Measurements from ENCODE around the gene MTCH2.

MTCH2 gene

DNA sequence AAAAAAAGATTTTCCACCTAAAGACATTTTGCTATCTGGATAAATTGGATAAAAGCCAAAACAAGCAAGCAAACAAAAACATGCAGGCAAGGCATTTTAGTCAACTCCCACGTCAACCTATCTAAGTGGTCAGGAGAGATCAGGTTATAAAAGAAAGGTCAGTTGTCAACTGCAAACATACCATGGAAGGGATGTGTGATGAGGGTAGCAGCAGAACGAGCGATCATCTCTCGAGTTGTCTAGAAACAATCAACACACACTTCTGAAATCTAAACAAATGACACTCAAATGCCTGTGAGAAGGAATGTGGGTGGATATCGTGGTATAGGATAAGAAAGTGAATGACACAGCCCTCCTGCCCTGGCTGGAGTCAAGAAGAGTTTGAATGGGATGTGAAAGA lies 10.9 kb downstream of the MTCH2 start:
- Histone ChIP-seq H3K9me2 (replicated peaks; ENCODE audit: low read depth, low read length) (no peaks in the 10 kb centered on the region), H3F3A (ENCODE audit: low read depth) (no peaks in the 10 kb centered on the region), H3K27me3 (ENCODE audit: insufficient read depth, low read length, poor library complexity, severe bottlenecking) (no peaks in the 10 kb centered on the region), H4K20me1 (ENCODE audit: insufficient read depth, low read length, poor library complexity, severe bottlenecking) (no peaks in the 10 kb centered on the region), H3K4me3 (ENCODE audit: low read length, poor library complexity, severe bottlenecking) (no peak overlapping the region), H3K4me2 (ENCODE audit: low read depth, low read length, poor library complexity, severe bottlenecking) (no peak overlapping the region), H3K9ac (ENCODE audit: low read depth, low read length, poor library complexity, severe bottlenecking) (no peak overlapping the region), H3K79me2 (ENCODE audit: insufficient read depth, low read length) (no peaks in the 10 kb centered on the region), H3K4me1 (ENCODE audit: insufficient read depth, low read length, poor library complexity, severe bottlenecking) (no peaks in the 10 kb centered on the region), H3K36me3 (ENCODE audit: insufficient read depth, low read length) (peaks cover 70% of the 10 kb centered on the region; the same call in 1 of the 2 replicates), H2AFZ (ENCODE audit: low read length) (no peak overlapping the region), H3K9me3 (ENCODE audit: insufficient read depth, low read depth, low read length) (no peaks in the 10 kb centered on the region)
- TF ChIP-seq EZH2phosphoT487 (IDR thresholded peaks at IDR 0.05; ENCODE audit: borderline replicate concordance) (no peak), CTCF (conservative IDR thresholded peaks at IDR 0.05; ENCODE audit: low read length) (no peak)

GRCh38 chr11:47628026-47628425 lies 14.3 kb downstream of the MTCH2 start:
- Histone ChIP-seq H3K9me2 (replicated peaks; ENCODE audit: low read depth, low read length) (no peaks in the 10 kb centered on the region), H3F3A (ENCODE audit: low read depth) (no peaks in the 10 kb centered on the region), H3K36me3 (ENCODE audit: insufficient read depth, low read length) (peaks cover 72% of the 10 kb centered on the region; the same call in 1 of the 2 replicates), H3K4me1 (ENCODE audit: insufficient read depth, low read length, poor library complexity, severe bottlenecking) (no peaks in the 10 kb centered on the region), H4K20me1 (ENCODE audit: insufficient read depth, low read length, poor library complexity, severe bottlenecking) (no peaks in the 10 kb centered on the region), H3K9me3 (ENCODE audit: insufficient read depth, low read depth, low read length) (no peaks in the 10 kb centered on the region), H3K4me2 (ENCODE audit: low read depth, low read length, poor library complexity, severe bottlenecking) (no peak overlapping the region), H2AFZ (ENCODE audit: low read length) (no peak overlapping the region), H3K79me2 (ENCODE audit: insufficient read depth, low read length) (no peaks in the 10 kb centered on the region), H3K27me3 (ENCODE audit: insufficient read depth, low read length, poor library complexity, severe bottlenecking) (no peaks in the 10 kb centered on the region), H3K9ac (ENCODE audit: low read depth, low read length, poor library complexity, severe bottlenecking) (no peak overlapping the region), H3K4me3 (ENCODE audit: low read length, poor library complexity, severe bottlenecking) (no peak overlapping the region)
- no peak for TF ChIP-seq CTCF (conservative IDR thresholded peaks at IDR 0.05; ENCODE audit: low read length)
- no peak for TF ChIP-seq EZH2phosphoT487 (IDR thresholded peaks at IDR 0.05; ENCODE audit: borderline replicate concordance)

DNA sequence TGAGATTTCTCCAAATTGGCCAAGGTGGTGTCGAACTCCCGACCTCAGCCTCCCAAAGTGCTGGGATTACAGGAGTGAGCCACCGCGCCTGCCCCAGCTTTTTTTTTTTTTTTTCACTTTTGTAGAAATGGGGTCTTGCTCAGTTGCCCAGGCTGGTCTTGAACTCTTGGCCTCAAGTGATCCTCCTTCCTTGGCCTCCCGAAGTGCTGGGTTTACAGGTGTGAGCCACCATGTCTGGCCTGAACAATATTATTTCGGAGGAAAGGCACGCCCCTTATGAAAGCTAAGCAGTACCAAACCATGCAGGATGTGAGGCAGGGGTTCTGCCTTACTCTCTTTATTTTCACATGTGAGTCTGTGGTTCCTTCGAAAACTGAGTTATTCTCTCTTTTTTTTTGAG lies 16.1 kb downstream of the MTCH2 start:
- H2AFZ ChIP-seq (ENCODE audit: low read length), result no peak overlapping the region
- no peak overlapping the region for H3K9ac ChIP-seq (ENCODE audit: low read depth, low read length, poor library complexity, severe bottlenecking)

More for the DNA sequence above, 16.1 kb downstream of the MTCH2 start:
- no peak overlapping the region for H3K4me3 ChIP-seq (ENCODE audit: low read length, poor library complexity, severe bottlenecking)
- H3K27me3 ChIP-seq (ENCODE audit: insufficient read depth, low read length, poor library complexity, severe bottlenecking), result no peaks in the 10 kb centered on the region
- peaks cover 80% of the 10 kb centered on the region; the same call in 1 of the 2 replicates for H3K36me3 ChIP-seq (ENCODE audit: insufficient read depth, low read length)
- H3F3A ChIP-seq (ENCODE audit: low read depth), result no peaks in the 10 kb centered on the region
- H3K4me2 ChIP-seq (ENCODE audit: low read depth, low read length, poor library complexity, severe bottlenecking), result no peak overlapping the region
- TF ChIP-seq EZH2phosphoT487 (IDR thresholded peaks at IDR 0.05; ENCODE audit: borderline replicate concordance), result no peak
- TF ChIP-seq CTCF (conservative IDR thresholded peaks at IDR 0.05; ENCODE audit: low read length), result no peak
- H4K20me1 ChIP-seq (ENCODE audit: insufficient read depth, low read length, poor library complexity, severe bottlenecking), result no peaks in the 10 kb centered on the region
- no peaks in the 10 kb centered on the region for H3K9me3 ChIP-seq (ENCODE audit: insufficient read depth, low read depth, low read length)
- no peaks in the 10 kb centered on the region for H3K4me1 ChIP-seq (ENCODE audit: insufficient read depth, low read length, poor library complexity, severe bottlenecking)
- no peaks in the 10 kb centered on the region for H3K9me2 ChIP-seq (replicated peaks; ENCODE audit: low read depth, low read length)
- no peaks in the 10 kb centered on the region for H3K79me2 ChIP-seq (ENCODE audit: insufficient read depth, low read length)

Measured in Loucy (cell line).